Measurements from ENCODE around the gene MAPK9.
A peak's percentile ranks its signal among the peaks of the same experiment; 100 is the strongest.

The MAPK9 gene

GRCh38 chr5:180291943-180292831 is at the start of gene MAPK9:
Gene MAPK9 (minus strand): TSS chr5:180292083. CDS start chr5:180280561, 11,522 bp downstream.
- peak; percentile 90 for DNase-seq

DNA sequence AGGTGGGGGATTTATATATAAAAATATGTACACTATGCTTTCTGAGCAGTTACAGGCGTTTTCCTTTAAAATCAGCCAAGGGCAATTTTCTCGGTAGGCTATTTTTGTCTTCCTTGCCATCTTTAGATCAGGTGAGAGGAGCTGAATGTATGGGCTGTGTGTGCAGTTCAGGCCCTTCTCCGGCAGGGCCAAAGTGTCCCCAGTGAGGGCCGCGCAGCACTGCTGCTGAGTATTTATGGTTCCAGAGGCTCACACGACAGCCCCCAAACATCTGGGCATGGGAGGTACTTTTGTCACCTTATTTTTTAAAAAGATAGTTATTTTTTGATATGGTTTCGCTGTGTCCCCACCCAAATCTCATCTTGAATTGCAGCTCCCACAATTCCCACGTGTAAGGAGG is 49.7 kb upstream of the MAPK9 start:
- peak; percentile 23 for DNase-seq

GRCh38 chr5:180340856-180341255 is 49.0 kb upstream of the MAPK9 start:
- no peak for DNase-seq

- no peak for DNase-seq
These were observed 47.8 kb upstream of the MAPK9 start for GRCh38 chr5:180339583-180340183.

DNA sequence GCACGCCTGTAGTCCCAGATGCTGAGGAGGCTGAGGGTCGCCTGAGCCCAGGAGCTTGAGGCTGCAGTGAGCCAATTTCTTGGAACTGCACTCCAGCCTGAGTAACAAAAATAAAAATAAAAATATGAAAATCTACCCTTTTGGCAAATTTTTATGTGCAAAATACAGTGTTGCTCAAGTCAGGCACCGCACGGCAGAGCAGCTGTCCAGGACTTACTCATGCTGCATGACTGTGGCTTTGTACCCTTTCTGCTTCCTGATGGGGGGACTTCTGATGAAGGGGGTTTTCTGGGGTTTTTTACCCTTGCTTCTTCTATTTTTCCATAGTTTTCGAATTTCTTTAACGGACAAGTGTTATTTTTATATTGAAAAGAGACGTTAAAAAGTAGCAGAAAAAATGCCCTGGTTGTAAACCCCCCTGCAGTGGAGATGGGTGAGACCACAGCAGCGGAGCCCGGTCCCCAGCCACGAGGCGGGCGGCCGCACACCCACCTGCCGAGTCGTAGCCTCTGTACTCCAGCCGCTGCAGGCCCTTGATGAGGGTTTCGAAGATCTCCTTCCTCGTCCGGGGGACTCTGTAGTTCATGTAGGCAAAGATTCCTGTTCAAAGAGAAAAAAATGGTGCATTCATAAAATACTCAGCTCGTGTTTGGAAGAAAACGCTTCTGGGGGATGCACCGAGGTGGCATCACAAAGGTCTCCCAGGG is 46.3 kb upstream of the MAPK9 start:
- no peak for DNase-seq

DNA sequence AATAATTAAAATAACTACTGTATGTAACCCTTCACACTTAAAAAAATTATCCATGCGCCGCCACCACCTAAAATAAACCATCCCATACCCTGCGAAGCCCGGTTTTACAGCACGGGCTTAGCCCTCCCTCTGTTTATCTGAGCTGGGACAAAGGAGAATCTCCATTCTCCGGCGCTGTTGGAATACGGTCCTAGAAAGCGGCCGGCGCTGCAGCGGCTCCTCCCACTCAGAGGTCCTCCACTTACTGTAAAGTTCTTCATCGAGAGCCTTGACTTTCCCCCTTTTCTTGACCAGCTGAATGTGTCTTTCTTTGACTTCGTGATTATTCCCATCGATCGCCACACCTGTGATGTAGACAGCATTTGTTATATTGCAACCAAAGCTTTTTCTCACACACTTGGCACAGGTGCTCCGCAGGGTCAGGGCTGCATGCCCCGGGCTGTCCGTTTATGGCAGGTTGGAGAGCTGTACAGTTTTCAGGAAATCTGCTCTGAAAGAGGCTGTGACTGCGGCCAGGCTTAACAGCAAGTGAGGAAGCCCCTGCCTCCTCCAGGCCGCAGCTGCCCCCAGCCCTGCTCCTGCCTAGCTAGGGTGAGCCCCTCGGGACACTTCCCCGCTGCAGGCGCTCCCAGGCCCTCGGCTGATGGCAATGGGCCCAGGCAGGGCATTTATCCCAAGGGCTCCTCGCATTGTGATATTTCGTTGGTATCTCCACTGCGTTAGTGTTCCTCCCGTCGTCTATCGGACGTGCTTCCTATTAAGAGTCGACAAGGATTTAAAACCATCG is 44.5 kb upstream of the MAPK9 start:
- DNase-seq, result no peak

DNA sequence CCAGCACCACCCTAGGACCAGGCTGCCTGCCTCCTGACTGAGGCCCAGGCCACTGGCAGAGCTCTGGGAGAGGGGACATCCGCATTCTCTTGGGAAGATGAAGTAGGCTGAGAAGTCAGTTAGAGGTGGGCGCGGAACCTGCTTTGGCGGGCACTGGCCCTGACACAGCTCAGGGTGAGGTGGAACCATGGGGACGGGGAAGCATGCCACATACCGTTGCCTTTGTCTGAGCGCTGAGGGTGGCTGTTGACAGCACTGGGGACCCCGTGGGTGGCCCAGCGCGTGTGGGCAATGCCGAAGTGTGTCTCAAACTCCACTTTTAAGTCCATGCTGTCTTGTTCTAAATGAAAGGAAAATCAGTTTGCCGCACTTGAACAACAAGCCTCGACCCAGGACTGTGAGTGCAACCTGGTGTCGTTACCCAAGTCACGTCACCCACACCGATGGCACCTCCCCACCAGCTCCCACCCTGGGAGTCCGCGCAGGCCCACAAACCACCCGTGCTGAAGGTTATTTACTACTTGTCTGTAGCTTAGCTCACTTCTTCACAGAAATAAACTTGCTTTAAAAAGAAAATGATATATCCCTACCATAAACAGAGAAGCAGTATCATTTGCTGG is 43.8 kb upstream of the MAPK9 start:
- no peak for DNase-seq

GRCh38 chr5:180334751-180335613 is 43.1 kb upstream of the MAPK9 start:
- no peak for DNase-seq

- DNase-seq, result no peak
These were observed 42.3 kb upstream of the MAPK9 start for GRCh38 chr5:180334176-180334575.

- no peak for DNase-seq
These were observed 41.8 kb upstream of the MAPK9 start for GRCh38 chr5:180333661-180334060.

DNA sequence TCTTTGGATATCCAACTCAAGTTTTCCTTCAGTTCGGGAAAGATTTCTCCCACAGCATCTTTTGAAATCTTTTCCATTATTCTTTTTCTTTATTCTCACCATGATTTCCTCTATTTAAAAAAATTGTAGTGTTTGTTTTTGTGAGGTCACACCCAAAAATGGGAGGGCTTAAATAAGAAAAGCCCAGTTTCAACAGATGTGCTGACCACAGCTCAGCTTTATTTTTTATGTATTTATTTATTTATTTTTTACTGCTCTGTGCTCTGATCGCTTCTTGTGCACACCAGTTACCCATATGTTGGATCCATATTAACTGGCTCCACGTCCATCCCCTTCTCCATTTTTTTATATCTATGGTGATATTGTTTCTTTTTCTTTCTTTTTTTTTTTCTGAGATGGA is 41.0 kb upstream of the MAPK9 start:
- DNase-seq, result no peak

GRCh38 chr5:180332051-180332517 is 40.2 kb upstream of the MAPK9 start:
- DNase-seq, result no peak

GRCh38 chr5:180331647-180331950 is 39.7 kb upstream of the MAPK9 start:
- DNase-seq, result no peak

DNA sequence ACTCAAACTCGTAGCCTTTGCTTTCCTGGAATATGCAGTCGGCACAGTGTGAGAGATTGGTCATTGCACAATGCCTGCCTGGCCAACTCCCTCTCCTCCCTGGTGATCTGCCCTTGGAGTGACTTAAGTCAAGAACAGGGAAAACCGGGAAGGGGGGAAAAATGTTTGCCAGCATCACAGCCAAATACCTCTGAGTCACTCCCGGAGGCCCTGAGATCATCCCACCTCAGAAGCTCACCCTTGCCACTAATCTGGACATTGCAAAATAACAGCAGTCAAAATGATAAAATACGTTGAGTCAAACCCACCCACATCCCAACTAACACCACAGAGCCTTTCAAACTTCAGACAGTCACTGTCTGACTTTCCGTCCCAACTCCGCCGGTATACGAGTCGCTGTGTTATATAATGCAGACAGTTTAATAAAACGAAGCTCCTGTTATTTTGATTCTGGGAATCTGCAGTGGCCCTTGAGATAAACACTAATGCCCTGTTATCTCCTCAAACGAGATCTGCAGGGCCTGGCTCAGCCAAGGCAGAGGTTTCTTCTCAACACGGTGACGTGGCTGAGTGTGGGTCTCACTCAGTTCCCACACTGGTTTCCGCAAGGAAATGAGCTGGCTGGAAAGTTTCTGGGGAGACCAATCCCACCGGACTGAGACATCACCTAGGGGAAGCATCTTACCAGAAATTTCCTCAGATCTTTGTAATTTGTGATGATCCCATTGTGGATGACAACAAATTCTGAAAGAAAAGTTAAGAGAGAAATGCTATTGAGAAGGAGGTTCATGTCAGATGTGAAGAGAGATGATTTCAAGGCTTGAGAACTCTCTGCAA is 39.1 kb upstream of the MAPK9 start:
- no peak for DNase-seq

DNA sequence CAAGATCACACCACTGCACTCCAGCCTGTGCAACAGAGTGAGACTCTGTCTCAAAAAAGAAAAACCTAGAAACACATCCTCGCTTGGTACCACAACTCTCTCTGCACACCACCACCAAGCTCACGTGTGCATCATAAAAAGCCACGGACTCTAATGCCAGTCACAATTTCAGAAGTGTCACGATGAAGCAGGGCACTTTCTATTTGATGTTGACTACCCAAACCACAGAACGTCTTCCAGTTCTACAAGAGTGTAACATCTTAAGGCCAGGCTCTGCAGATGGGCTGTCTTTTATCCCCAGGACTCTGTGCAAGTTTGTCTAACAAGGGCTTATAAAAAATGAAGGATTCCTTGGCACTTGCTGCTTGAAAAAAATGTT is 38.4 kb upstream of the MAPK9 start:
- no peak for DNase-seq

- no peak for DNase-seq
These were observed 37.9 kb upstream of the MAPK9 start for GRCh38 chr5:180329606-180330269.

- DNase-seq, result no peak
These were observed 37.2 kb upstream of the MAPK9 start for GRCh38 chr5:180329138-180329435.

GRCh38 chr5:180328296-180329137 is 36.6 kb upstream of the MAPK9 start:
- peak; percentile 90 for DNase-seq

- no peak for DNase-seq
These were observed 35.2 kb upstream of the MAPK9 start for GRCh38 chr5:180326989-180327565.
